K562 (cell line): Measurements from ENCODE around the gene SLC13A3. TPM values are rescaled to one million over a fixed set of nuclear protein-coding genes. Genes with fewer than 3 reads are reported as not detected.

ENCODE experiments used
- ATAC-seq: fragments of 200-7000 bp; cut with Tn5 transposase; 3 replicates; pipeline ENCODE4 v1.9.1; 2020; ENCODE audit warnings: moderate library complexity
- BruUV-seq: library from RNA; stranded (reverse); fragments of 400-500 nt; replicated peaks from 2 replicates; lab custom pipeline; 2021; lab: Mats Ljungman, UMichigan
- CTCF ChIA-PET: fragments of 300-600 bp; formaldehyde crosslinking; extraction: SDS; loops from one replicate; lab custom pipeline; 2021; ENCODE audit warnings: low intra/inter-chr PET ratio; lab: Yijun Ruan, JAX
- POLR2A ChIA-PET: fragments of 300-600, 350-650 bp; sonication (Branson Sonifier 250); formaldehyde crosslinking; extraction: SDS; loops from one replicate; lab custom pipeline; 2021; ENCODE audit warnings: antibody characterized with exemption, inconsistent platforms; lab: Yijun Ruan, JAX
- DNase-seq, 4 experiments: peaks; one replicate each; pipeline versions ENCODE4 v3.0.0 to v3.0.0-alpha.2; 2011 to 2018; ENCODE audit warnings: low spot score in 3 of 4, mixed read lengths in 3 of 4; ENCODE audit errors: extremely low read depth in 1 of 4
- FAIRE-seq: peaks from 2 replicates; lab custom pipeline; 2011; peaks lifted over from hg19 to GRCh38; lab: Jason Lieb, UNC
- H2AFZ ChIP-seq: 2 replicates; pipeline ENCODE4 v1.6.0; 2011; ENCODE audit warnings: low read depth, low read length, control low read depth, inconsistent platforms
- H3K27ac ChIP-seq: fragments of 200-600 bp; 3 replicates; pipeline ENCODE4 v1.8.0; 2011; ENCODE audit warnings: low read depth, mild to moderate bottlenecking, control low read depth, inconsistent platforms, low read length, moderate library complexity, mixed read lengths; ENCODE audit errors: extremely low read depth
- H3K27me3 ChIP-seq, 2 experiments: fragments of 300-600 bp in 1 of 2; 2 replicates in 1 of 2; 3 replicates in 1 of 2; pipeline versions ENCODE4 v1.6.0 to v1.8.0; 2011; ENCODE audit warnings: inconsistent platforms in 2 of 2, low read length in 2 of 2, mild to moderate bottlenecking in 1 of 2, mixed read lengths in 1 of 2, moderate library complexity in 1 of 2; ENCODE audit not compliant: control insufficient read depth in 2 of 2, insufficient read depth in 2 of 2
- H3K36me3 ChIP-seq: fragments of 300-600 bp; 3 replicates; pipeline ENCODE4 v1.8.0; 2011; ENCODE audit warnings: mild to moderate bottlenecking, low read length, inconsistent platforms; ENCODE audit not compliant: control insufficient read depth, insufficient read depth
- H3K4me1 ChIP-seq, 2 experiments: fragments of 200-600 bp in 1 of 2; replicated peaks in 1 of 2; 2 replicates in 1 of 2; 3 replicates in 1 of 2; pipeline versions ENCODE4 v1.5.1 to v1.8.0; 2011; ENCODE audit warnings: inconsistent platforms in 2 of 2, low read length in 2 of 2, mild to moderate bottlenecking in 1 of 2, mixed read lengths in 1 of 2, moderate library complexity in 1 of 2; ENCODE audit not compliant: control insufficient read depth in 2 of 2, insufficient read depth in 2 of 2
- H3K4me2 ChIP-seq: 2 replicates; pipeline ENCODE4 v1.6.1; 2011; ENCODE audit warnings: low read length, control low read depth, inconsistent platforms, mixed read lengths; ENCODE audit not compliant: insufficient read depth
- H3K4me3 ChIP-seq: fragments of 200-600 bp; sonication (generic), shearing (Covaris generic); 2 replicates; pipeline ENCODE4 v1.5.1; 2016; ENCODE audit warnings: control low read depth, inconsistent platforms
- H3K79me2 ChIP-seq: fragments of 200-600 bp; 3 replicates; pipeline ENCODE4 v1.8.0; 2011; ENCODE audit warnings: low read length, inconsistent platforms; ENCODE audit not compliant: control insufficient read depth, insufficient read depth
- H3K9ac ChIP-seq, 2 experiments: 2 replicates each; pipeline versions ENCODE4 v1.6.0 to v1.6.1; 2011; ENCODE audit warnings: low read depth in 2 of 2, low read length in 2 of 2, control low read depth in 1 of 2, inconsistent platforms in 1 of 2, mild to moderate bottlenecking in 1 of 2, mixed read lengths in 1 of 2; ENCODE audit not compliant: insufficient read depth in 1 of 2
- H3K9me1 ChIP-seq: one replicate; pipeline ENCODE4 v1.6.0; 2011; ENCODE audit warnings: inconsistent platforms, mild to moderate bottlenecking, low read length, moderate library complexity; ENCODE audit not compliant: control insufficient read depth, insufficient read depth
- H3K9me3 ChIP-seq: replicated peaks from 2 replicates; pipeline ENCODE4 v1.5.1; 2011; ENCODE audit warnings: low read depth, low read length, inconsistent platforms; ENCODE audit not compliant: control insufficient read depth, insufficient read depth
- H4K20me1 ChIP-seq: replicated peaks from 2 replicates; pipeline ENCODE4 v1.6.1; 2011; ENCODE audit warnings: low read length, inconsistent platforms, mixed read lengths; ENCODE audit not compliant: control insufficient read depth, insufficient read depth
- E2F6 ChIP-seq, 2 experiments: IDR thresholded peaks; 2 replicates each; pipeline ENCODE4 v1.6.1; 2011; ENCODE audit warnings: borderline replicate concordance in 1 of 2, control low read depth in 1 of 2, low read depth in 1 of 2, low read length in 1 of 2, mild to moderate bottlenecking in 1 of 2, mixed read lengths in 1 of 2, moderate library complexity in 1 of 2; ENCODE audit not compliant: insufficient read depth in 1 of 2, insufficient read length in 1 of 2, poor library complexity in 1 of 2, severe bottlenecking in 1 of 2; ENCODE audit errors: extremely low read depth in 1 of 2
- ETS1 ChIP-seq: conservative IDR thresholded peaks from 2 replicates; pipeline ENCODE4 v1.6.1; 2011; ENCODE audit warnings: low read depth, mild to moderate bottlenecking, low read length; ENCODE audit not compliant: control insufficient read depth
- HMG20A ChIP-seq: fragments of 450-650 bp; formaldehyde crosslinking; conservative IDR thresholded peaks from 2 replicates; pipeline ENCODE4 v1.4.0; 2020; ENCODE audit warnings: mild to moderate bottlenecking, mixed read lengths
- MEF2A ChIP-seq: IDR thresholded peaks from 2 replicates; pipeline ENCODE4 v1.6.1; 2011; ENCODE audit warnings: low read depth, mild to moderate bottlenecking, low read length, moderate library complexity; ENCODE audit not compliant: control insufficient read depth
- NBN ChIP-seq: fragments of 450-650 bp; IDR thresholded peaks from 2 replicates; pipeline ENCODE4 v1.6.1; 2016; ENCODE audit warnings: low read depth, mild to moderate bottlenecking
- NR0B1 ChIP-seq: fragments of 450-650 bp; IDR thresholded peaks from one replicate; pipeline ENCODE4 v1.6.1; 2018; ENCODE audit warnings: mild to moderate bottlenecking, moderate library complexity; ENCODE audit not compliant: partially characterized antibody
- RFX1 ChIP-seq: fragments of 450-650 bp; IDR thresholded peaks from 2 replicates; pipeline ENCODE4 v1.6.1; 2016; ENCODE audit warnings: mild to moderate bottlenecking, moderate library complexity
- RUNX1 ChIP-seq: sonication (generic); IDR thresholded peaks from 2 replicates; pipeline ENCODE4 v1.6.1; 2016; ENCODE audit warnings: antibody characterized with exemption, low read depth
- SMC3 ChIP-seq: conservative IDR thresholded peaks from 2 replicates; pipeline ENCODE4 v1.6.1; 2011; ENCODE audit warnings: low read depth, low read length, improper control_type of control experiment; ENCODE audit not compliant: insufficient read depth
- TARDBP ChIP-seq: fragments of 450-650 bp; IDR thresholded peaks from 2 replicates; pipeline ENCODE4 v1.6.1; 2016
- THRB ChIP-seq: fragments of 450-650 bp; formaldehyde crosslinking; conservative IDR thresholded peaks from 2 replicates; pipeline ENCODE4 v1.4.0; 2022; ENCODE audit warnings: mild to moderate bottlenecking, missing genetic modification characterization
- ZBTB49 ChIP-seq: sonication (generic); formaldehyde crosslinking; IDR thresholded peaks from 2 replicates; pipeline ENCODE4 v1.8.0; 2022; ENCODE audit warnings: missing genetic modification reagents, mild to moderate bottlenecking, borderline replicate concordance
- ZKSCAN1 ChIP-seq: fragments of 150-350 bp; IDR thresholded peaks from 2 replicates; pipeline ENCODE4 v1.6.1; 2016; ENCODE audit warnings: low read depth, low read length
- ZNF212 ChIP-seq: fragments of 450-650 bp; formaldehyde crosslinking; IDR thresholded peaks from 2 replicates; pipeline ENCODE4 v1.4.0; 2020; ENCODE audit warnings: mild to moderate bottlenecking
- ZNF507 ChIP-seq: conservative IDR thresholded peaks from 2 replicates; pipeline ENCODE4 v1.6.1; 2017; ENCODE audit warnings: missing genetic modification characterization, missing compliant biosample characterization
- ZNF785 ChIP-seq: fragments of 250-450 bp; sonication (Bioruptor Pico); IDR thresholded peaks from 2 replicates; pipeline ENCODE4 v1.4.0; 2020; ENCODE audit warnings: mild to moderate bottlenecking
- WGBS: fragments of 100-300 bp; shearing (Covaris generic); methylation state at CpG from one replicate; pipeline ENCODE4 v1.1.6; 2016; ENCODE audit warnings: low coverage, mixed read lengths; ENCODE audit not compliant: insufficient coverage; ENCODE audit errors: missing lambda C conversion rate; 5-methylcytosine and 5-hydroxymethylcytosine counted together
- in situ Hi-C: fragments of 300-500 bp; cut with MboI; formaldehyde crosslinking; loops from 4 replicates; pipeline ENCODE4 v1.15.0; 2018; ENCODE audit warnings: inconsistent platforms, mixed read lengths
- intact Hi-C: fragments of 100-400 bp; cut with micrococcal nuclease; formaldehyde crosslinking; loops from 2 replicates; pipeline ENCODE4 v1.14.2; 2022
- polyA plus RNA-seq, 8 experiments: library from polyadenylated mRNA; depleted of rRNA in 4 of 8; stranded (reverse) in 5 of 8; unstranded in 3 of 8; fragments of >200 nt; fragmentation: Nextera tagmentation in 2 of 8; fragmentation: Illumina TruSeq in 1 of 8; extraction: Ambion mirVana in 2 of 8; extraction: Trizol in 1 of 8; gene quantifications; 2 replicates each; pipeline versions ENCODE4 v1.2.1 to v1.2.3, GENCODE V29; 2011 to 2014; ENCODE audit warnings: inconsistent platforms in 1 of 8, missing spikeins in 1 of 8
- total RNA-seq, 7 experiments: library from RNA; depleted of rRNA in 6 of 7; stranded (reverse); fragments of >200 nt in 6 of 7; fragmentation: Illumina TruSeq in 2 of 7; extraction: Trizol in 2 of 7; gene quantifications; 2 replicates each; pipeline versions ENCODE4 v1.2.1 to v1.2.3, GENCODE V29; 2011 to 2021; ENCODE audit warnings: low replicate concordance in 1 of 7

SLC13A3 gene
- total and polyA plus RNA-seq, 9 of the 15 experiments (the other 6 are each of a cell fraction or from before 2014, with no cell fraction given), result 5.5 to 16.4 (median 8.5) TPM

GRCh38 chr20:46584508-46584907, 66.8 kb downstream of the SLC13A3 start:
- FAIRE-seq (no peak), DNase-seq (no peak), ATAC-seq (no peak)
- BruUV-seq, result no TSS peak
- CTCF ChIA-PET, result no interaction called here
- H3K9me1 ChIP-seq, result no peaks in the 10 kb centered on the region
- intact Hi-C loops, result no loop called here
- H3K4me2 ChIP-seq, result no peak overlapping the region
- POLR2A ChIA-PET, result no interaction called here
- no peaks in the 10 kb centered on the region for H3K27me3 ChIP-seq
- no peak overlapping the region for H3K27ac ChIP-seq
- H3K9ac ChIP-seq, result no peak overlapping the region
- no peaks in the 10 kb centered on the region for H3K4me1 ChIP-seq
- in situ Hi-C loops, result no loop called here
- no peaks in the 10 kb centered on the region for H3K9me3 ChIP-seq
- H4K20me1 ChIP-seq, result no peaks in the 10 kb centered on the region
- WGBS, result 8% methylated on average over 2 of the region's 2 CpGs
- no peaks in the 10 kb centered on the region for H3K79me2 ChIP-seq
- H3K4me3 ChIP-seq, result no peak overlapping the region
- H2AFZ ChIP-seq, result no peak overlapping the region
- H3K36me3 ChIP-seq, result no peaks in the 10 kb centered on the region
- TF ChIP-seq HMG20A (CRISPR knock-in tag) (no peak), NR0B1 (no peak), RUNX1 (no peak), ZNF785 (CRISPR knock-in tag) (no peak), RFX1 (no peak), ETS1 (no peak), TARDBP (no peak), E2F6 (IDR thresholded peaks at IDR 0.05; ENCODE audit: borderline replicate concordance in 1 of 2, extremely low read depth in 1 of 2, insufficient read depth in 1 of 2, insufficient read length in 1 of 2, low read depth in 1 of 2, low read length in 1 of 2, poor library complexity in 1 of 2, severe bottlenecking in 1 of 2) (no peak), ZNF212 (CRISPR knock-in tag) (no peak), ZNF507 (tag) (no peak), THRB (CRISPR knock-in tag) (no peak), MEF2A (no peak), ZBTB49 (CRISPR knock-in tag) (no peak), ZKSCAN1 (no peak), NBN (no peak), SMC3 (no peak)
